ENCODE data around the gene COL3A1.

- TF ChIP-seq YY1 (IDR thresholded peaks at IDR 0.05; ENCODE audit: insufficient read depth, insufficient read length) (no peak), ZNF274 (IDR thresholded peaks at IDR 0.05; ENCODE audit: low read depth, low read length) (no peak)
Observed at GRCh38 chr2:189020179-189020578, 46.0 kb downstream of the COL3A1 start.
